GM12878 (cell line): ENCODE measurements around the gene DDHD1. TPM values are rescaled to one million over a fixed set of nuclear protein-coding genes. Genes with fewer than 3 reads are reported as not detected.

Experiments used
- ASH2L ChIP-seq: fragments of 300-600, 200-600 bp; sonication (generic); IDR thresholded peaks from 2 replicates; pipeline ENCODE4 v1.6.1; 2017; ENCODE audit warnings: low read depth, mild to moderate bottlenecking, borderline replicate concordance
- E4F1 ChIP-seq: fragments of 450-650 bp; IDR thresholded peaks from 2 replicates; pipeline ENCODE4 v1.6.1; 2018; ENCODE audit warnings: borderline replicate concordance, mild to moderate bottlenecking; ENCODE audit not compliant: partially characterized antibody
- EP300 ChIP-seq, 2 experiments: fragments of 150-350 bp in 1 of 2; IDR thresholded peaks; 2 replicates each; pipeline ENCODE4 v1.6.1; 2011 to 2012; ENCODE audit warnings: low read depth in 2 of 2, low read length in 2 of 2, borderline replicate concordance in 1 of 2, improper control_type of control experiment in 1 of 2, inconsistent platforms in 1 of 2; ENCODE audit not compliant: control insufficient read depth in 1 of 2
- HDAC2 ChIP-seq: fragments of 200-600 bp; sonication (generic); IDR thresholded peaks from 2 replicates; pipeline ENCODE4 v1.6.1; 2017
- NRF1 ChIP-seq: conservative IDR thresholded peaks from 2 replicates; pipeline ENCODE4 v1.6.1; 2011; ENCODE audit warnings: mild to moderate bottlenecking, low read depth, low read length, improper control_type of control experiment
- SRF ChIP-seq, 2 experiments: IDR thresholded peaks; 2 replicates each; pipeline ENCODE4 v1.6.1; 2011; ENCODE audit warnings: low read depth in 2 of 2, low read length in 2 of 2, mild to moderate bottlenecking in 1 of 2, moderate library complexity in 1 of 2
- polyA plus RNA-seq, 11 experiments: library from polyadenylated mRNA; depleted of rRNA in 4 of 11; unstranded in 6 of 11; stranded (reverse) in 5 of 11; fragments of >200 nt; fragmentation: Nextera tagmentation in 4 of 11; fragmentation: Illumina TruSeq in 1 of 11; extraction: Ambion mirVana in 4 of 11; extraction: Trizol in 1 of 11; gene quantifications; 1 replicate in 1 of 11; 2 replicates in 10 of 11; pipeline versions ENCODE4 v1.2.1 to v1.2.3, GENCODE V29; 2011 to 2016; ENCODE audit warnings: inconsistent platforms in 2 of 11, missing spikeins in 2 of 11, low read depth in 1 of 11
- total RNA-seq, 4 experiments: library from RNA; depleted of rRNA in 3 of 4; stranded (reverse); fragments of >200 nt in 3 of 4; fragmentation: Illumina TruSeq in 1 of 4; extraction: Trizol in 1 of 4; gene quantifications; 2 replicates each; pipeline versions ENCODE4 v1.2.1 to v1.2.3, GENCODE V29; 2013 to 2021

The DDHD1 gene
- total and polyA plus RNA-seq, 10 of the 15 experiments (the other 5 are each of a cell fraction or from before 2014, with no cell fraction given), result 7.7 to 52.3 (median 28.5) TPM

DNA sequence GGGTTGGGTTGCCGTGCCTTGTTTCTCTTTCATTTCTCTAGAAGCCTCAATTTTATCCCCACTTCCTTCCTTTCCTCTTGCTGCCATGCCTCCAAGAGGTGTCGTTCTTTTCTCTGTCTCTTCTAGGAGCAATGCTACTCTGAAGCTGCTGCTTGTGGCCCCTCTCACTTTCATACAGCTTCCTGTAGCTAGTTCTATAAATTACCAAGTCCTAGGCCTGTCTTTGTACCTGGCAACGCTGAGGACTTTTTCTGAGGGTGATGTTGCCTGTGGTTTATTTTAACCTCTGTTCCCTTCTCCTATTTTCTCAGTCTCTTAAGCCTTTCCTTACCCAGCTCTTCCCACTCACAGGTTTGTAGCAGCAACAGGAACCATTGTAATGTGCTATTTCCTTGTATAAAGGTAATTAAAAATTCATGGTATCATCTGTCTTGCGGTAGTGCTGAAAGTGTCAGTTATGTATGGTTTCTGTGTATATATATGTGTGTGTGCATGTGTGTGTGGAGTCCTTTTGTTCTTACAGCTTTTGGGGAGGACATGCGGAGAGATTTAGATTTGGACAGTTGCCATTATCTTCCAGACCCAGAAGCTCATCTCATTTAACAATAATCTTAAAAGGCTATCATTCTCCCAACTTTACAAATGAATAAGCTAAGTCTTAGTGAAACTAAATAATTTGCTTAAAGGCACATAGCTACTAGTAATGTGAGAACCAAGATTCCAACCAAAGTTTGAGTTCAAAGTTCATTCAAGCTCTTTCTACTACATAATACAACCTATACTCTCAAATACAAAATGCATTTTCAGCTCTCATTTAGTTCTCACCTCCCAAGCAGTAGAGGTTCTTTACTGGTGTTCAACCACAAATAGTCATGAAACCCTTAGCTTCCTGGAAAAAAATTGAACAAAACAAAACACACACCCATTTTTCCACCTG is 43.8 kb downstream of the DDHD1 start (continued):
- TF ChIP-seq E4F1 (no peak), ASH2L (peak; percentile 72; the same call in 1 of the 2 replicates), NRF1 (no peak), HDAC2 (no peak), SRF (IDR thresholded peaks at IDR 0.05; ENCODE audit: low read depth in 2 of 2, low read length in 2 of 2) (no peak), EP300 (IDR thresholded peaks at IDR 0.05; ENCODE audit: borderline replicate concordance in 1 of 2, control insufficient read depth in 1 of 2, low read depth in 2 of 2, low read length in 2 of 2) (peak; percentile 16 to 62; a peak in 1 of 4 replicates)
